Smooth muscle cell of the brain vasculature (primary cell): Measurements from ENCODE around the gene AGPAT2.
"Not testable (repeated sequence)": the region's sequence is repeated elsewhere in the genome, so short reads cannot be mapped to it uniquely, and the experiment has no call there.

Source experiments
- DNase-seq: peaks from one replicate; pipeline ENCODE4 v3.0.0-alpha.2; 2012; ENCODE audit warnings: low read depth, low spot score

The AGPAT2 gene

GRCh38 chr9:136720251-136720897 lies 33.1 kb upstream of the AGPAT2 start:
- DNase-seq, result no peak

GRCh38 chr9:136719195-136719880 lies 32.1 kb upstream of the AGPAT2 start:
- no peak for DNase-seq

GRCh38 chr9:136718345-136719194 lies 31.3 kb upstream of the AGPAT2 start:
- DNase-seq, result no peak

- DNase-seq, result no peak
These were observed 30.1 kb upstream of the AGPAT2 start for GRCh38 chr9:136717399-136717798.

- no peak for DNase-seq
These were observed 27.6 kb upstream of the AGPAT2 start for GRCh38 chr9:136714893-136715274.

GRCh38 chr9:136714096-136714892 lies 27.0 kb upstream of the AGPAT2 start:
- no peak for DNase-seq

- no peak for DNase-seq
These were observed 26.3 kb upstream of the AGPAT2 start for GRCh38 chr9:136713550-136713949.

- no peak for DNase-seq
These were observed 25.7 kb upstream of the AGPAT2 start for GRCh38 chr9:136712690-136713544.

- DNase-seq, result no peak
These were observed 24.8 kb upstream of the AGPAT2 start, which contains the start of gene DIPK1B for GRCh38 chr9:136711751-136712689. TSS of gene DIPK1B (plus strand) at chr9:136712572. CDS start at chr9:136712666, 94 bp downstream.

- not testable (repeated sequence) for DNase-seq
These were observed 24.0 kb upstream of the AGPAT2 start for GRCh38 chr9:136711219-136711648.

GRCh38 chr9:136710543-136710942 lies 23.3 kb upstream of the AGPAT2 start:
- DNase-seq, result no peak

GRCh38 chr9:136709454-136710109 lies 22.3 kb upstream of the AGPAT2 start:
- DNase-seq, result no peak

GRCh38 chr9:136707849-136708517 lies 20.7 kb upstream of the AGPAT2 start:
- no peak for DNase-seq

GRCh38 chr9:136707011-136707410 lies 19.8 kb upstream of the AGPAT2 start:
- DNase-seq, result no peak

GRCh38 chr9:136705564-136705963 lies 18.3 kb upstream of the AGPAT2 start:
- DNase-seq, result no peak

- not testable (repeated sequence) for DNase-seq
These were observed 17.5 kb upstream of the AGPAT2 start for GRCh38 chr9:136704741-136705140.

- DNase-seq, result no peak
These were observed 16.1 kb upstream of the AGPAT2 start for GRCh38 chr9:136703276-136703860.

- no peak for DNase-seq
These were observed 14.4 kb upstream of the AGPAT2 start for GRCh38 chr9:136701668-136702053.
